GM12878 (cell line): ENCODE results near the gene DDIT4. TPM values are rescaled to one million over a fixed set of nuclear protein-coding genes. Genes with fewer than 3 reads are reported as not detected.

Experiments
- CHD1 ChIP-seq: IDR thresholded peaks from 2 replicates; pipeline ENCODE4 v1.6.1; 2012; ENCODE audit warnings: low read depth, low read length, improper control_type of control experiment
- CTCF ChIP-seq, 3 experiments: IDR thresholded peaks in 2 of 3; conservative IDR thresholded peaks in 1 of 3; 2 replicates each; pipeline ENCODE4 v1.5.1; 2011; ENCODE audit warnings: low read depth in 3 of 3, low read length in 3 of 3, mild to moderate bottlenecking in 3 of 3, control low read depth in 2 of 3, moderate library complexity in 2 of 3, inconsistent platforms in 1 of 3, mixed read lengths in 1 of 3; ENCODE audit not compliant: control insufficient read depth in 2 of 3, insufficient read depth in 1 of 3; ENCODE audit errors: extremely low read depth in 1 of 3
- EED ChIP-seq: sonication (generic); IDR thresholded peaks from 2 replicates; pipeline ENCODE4 v1.6.1; 2016; ENCODE audit warnings: antibody characterized with exemption, low read depth
- ELK1 ChIP-seq: IDR thresholded peaks from 2 replicates; pipeline ENCODE4 v1.6.1; 2012; ENCODE audit warnings: low read depth, low read length, improper control_type of control experiment
- IKZF1 ChIP-seq: fragments of 450-650 bp; conservative IDR thresholded peaks from 2 replicates; pipeline ENCODE4 v1.6.1; 2017; ENCODE audit warnings: antibody characterized with exemption, mild to moderate bottlenecking
- IKZF2 ChIP-seq, 2 experiments: fragments of 450-650 bp; IDR thresholded peaks; 2 replicates each; pipeline ENCODE4 v1.6.1; 2017; ENCODE audit warnings: mild to moderate bottlenecking in 2 of 2, moderate library complexity in 2 of 2
- MEF2B ChIP-seq: fragments of 450-650 bp; IDR thresholded peaks from 2 replicates; pipeline ENCODE4 v1.6.1; 2018; ENCODE audit warnings: mild to moderate bottlenecking, moderate library complexity; ENCODE audit not compliant: partially characterized antibody, poor library complexity, severe bottlenecking
- MTA2 ChIP-seq: fragments of 450-650 bp; IDR thresholded peaks from 2 replicates; pipeline ENCODE4 v1.6.1; 2016; ENCODE audit warnings: low read depth, mild to moderate bottlenecking, moderate library complexity
- NR2F1 ChIP-seq: fragments of 450-650 bp; conservative IDR thresholded peaks from 2 replicates; pipeline ENCODE4 v1.6.1; 2017; ENCODE audit warnings: mild to moderate bottlenecking
- POU2F2 ChIP-seq: IDR thresholded peaks from 3 replicates; pipeline ENCODE4 v1.6.1; 2011; ENCODE audit warnings: low read depth, mild to moderate bottlenecking, low read length, borderline replicate concordance
- RAD21 ChIP-seq: IDR thresholded peaks from 2 replicates; pipeline ENCODE4 v1.6.1; 2011; ENCODE audit warnings: mild to moderate bottlenecking, low read depth, low read length, moderate library complexity; ENCODE audit not compliant: insufficient read depth
- RB1 ChIP-seq: fragments of 450-650 bp; formaldehyde crosslinking; IDR thresholded peaks from 2 replicates; pipeline ENCODE4 v1.6.1; 2017; ENCODE audit warnings: mild to moderate bottlenecking, borderline replicate concordance
- RBBP5 ChIP-seq: fragments of 200-600 bp; sonication (generic); conservative IDR thresholded peaks from 2 replicates; pipeline ENCODE4 v1.6.1; 2016
- SKIL ChIP-seq: fragments of 450-650 bp; IDR thresholded peaks from 2 replicates; pipeline ENCODE4 v1.6.1; 2017; ENCODE audit warnings: mild to moderate bottlenecking, low read depth, inconsistent platforms; ENCODE audit not compliant: poor library complexity, severe bottlenecking
- SMC3 ChIP-seq: IDR thresholded peaks from 2 replicates; pipeline ENCODE4 v1.6.1; 2011; ENCODE audit warnings: low read length, improper control_type of control experiment, borderline replicate concordance
- ZNF217 ChIP-seq: fragments of 450-650 bp; IDR thresholded peaks from 2 replicates; pipeline ENCODE4 v1.6.1; 2017; ENCODE audit warnings: antibody characterized with exemption, mild to moderate bottlenecking
- ZNF24 ChIP-seq: fragments of 450-650 bp; IDR thresholded peaks from 2 replicates; pipeline ENCODE4 v1.6.1; 2017; ENCODE audit warnings: antibody characterized with exemption, mild to moderate bottlenecking
- ZNF384 ChIP-seq: IDR thresholded peaks from 2 replicates; pipeline ENCODE4 v1.6.1; 2012; ENCODE audit warnings: low read depth, mild to moderate bottlenecking, low read length, improper control_type of control experiment, borderline replicate concordance
- polyA plus RNA-seq, 11 experiments: library from polyadenylated mRNA; depleted of rRNA in 4 of 11; unstranded in 6 of 11; stranded (reverse) in 5 of 11; fragments of >200 nt; fragmentation: Nextera tagmentation in 4 of 11; fragmentation: Illumina TruSeq in 1 of 11; extraction: Ambion mirVana in 4 of 11; extraction: Trizol in 1 of 11; gene quantifications; 1 replicate in 1 of 11; 2 replicates in 10 of 11; pipeline versions ENCODE4 v1.2.1 to v1.2.3, GENCODE V29; 2011 to 2016; ENCODE audit warnings: inconsistent platforms in 2 of 11, missing spikeins in 2 of 11, low read depth in 1 of 11
- total RNA-seq, 4 experiments: library from RNA; depleted of rRNA in 3 of 4; stranded (reverse); fragments of >200 nt in 3 of 4; fragmentation: Illumina TruSeq in 1 of 4; extraction: Trizol in 1 of 4; gene quantifications; 2 replicates each; pipeline versions ENCODE4 v1.2.1 to v1.2.3, GENCODE V29; 2013 to 2021
- TF ChIP-seq, protein P1 (sequence below): fragments of 450-650 bp; IDR thresholded peaks from 2 replicates; pipeline ENCODE4 v1.6.1; 2016; ENCODE audit warnings: mild to moderate bottlenecking

The DDIT4 gene
- total and polyA plus RNA-seq, 10 of the 15 experiments (the other 5 are each of a cell fraction or from before 2014, with no cell fraction given), result 2.1 to 277 (median 183) TPM

- no peak for TF ChIP-seq RB1
- peak; percentile 34; the same call in 1 of the 2 replicates for TF ChIP-seq SMC3
- TF ChIP-seq CTCF (IDR thresholded peaks at IDR 0.05 in 2 of 3, conservative IDR thresholded peaks at IDR 0.05 in 1 of 3; ENCODE audit: control insufficient read depth in 2 of 3, extremely low read depth in 1 of 3, insufficient read depth in 1 of 3, low read depth in 3 of 3, low read length in 3 of 3), result peak in 1 of 3 experiments; percentile 33; a peak in 2 of 6 replicates
- TF ChIP-seq RAD21, result peak; percentile 40
- no peak for TF ChIP-seq ZNF384
- peak; percentile 53 for TF ChIP-seq MEF2B
- no peak for TF ChIP-seq ZNF217
- TF ChIP-seq, protein P1, sequence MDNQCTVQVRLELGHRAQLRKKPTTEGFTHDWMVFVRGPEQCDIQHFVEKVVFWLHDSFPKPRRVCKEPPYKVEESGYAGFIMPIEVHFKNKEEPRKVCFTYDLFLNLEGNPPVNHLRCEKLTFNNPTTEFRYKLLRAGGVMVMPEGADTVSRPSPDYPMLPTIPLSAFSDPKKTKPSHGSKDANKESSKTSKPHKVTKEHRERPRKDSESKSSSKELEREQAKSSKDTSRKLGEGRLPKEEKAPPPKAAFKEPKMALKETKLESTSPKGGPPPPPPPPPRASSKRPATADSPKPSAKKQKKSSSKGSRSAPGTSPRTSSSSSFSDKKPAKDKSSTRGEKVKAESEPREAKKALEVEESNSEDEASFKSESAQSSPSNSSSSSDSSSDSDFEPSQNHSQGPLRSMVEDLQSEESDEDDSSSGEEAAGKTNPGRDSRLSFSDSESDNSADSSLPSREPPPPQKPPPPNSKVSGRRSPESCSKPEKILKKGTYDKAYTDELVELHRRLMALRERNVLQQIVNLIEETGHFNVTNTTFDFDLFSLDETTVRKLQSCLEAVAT, result peak; percentile 69
- TF ChIP-seq SKIL, result no peak
- peak; percentile 53; the same call in 1 of the 2 replicates for TF ChIP-seq ZNF24
- TF ChIP-seq CHD1, result no peak
- no peak for TF ChIP-seq ELK1
- TF ChIP-seq RBBP5, result no peak
- TF ChIP-seq EED, result peak; percentile 67
- peak; percentile 62; the same call in 1 of the 3 replicates for TF ChIP-seq POU2F2
- TF ChIP-seq IKZF2 (IDR thresholded peaks at IDR 0.05), result peak; percentile 66 to 80
- TF ChIP-seq MTA2, result 0 out of 2 replicates have a peak, but pooled peaks have one; percentile 32
- TF ChIP-seq NR2F1, result peak; percentile 60
- peak; percentile 81 for TF ChIP-seq IKZF1
These were observed 18.7 kb upstream of the DDIT4 start (continued) for GRCh38 chr10:72254813-72255568.
